ENCODE results near the gene LDLRAD4. TPM values are rescaled to one million over a fixed set of nuclear protein-coding genes. Genes with fewer than 3 reads are reported as not detected.

The LDLRAD4 gene
- total RNA-seq, 2 donors from 2014 or later, result 18.4 to 59.2 TPM

DNA sequence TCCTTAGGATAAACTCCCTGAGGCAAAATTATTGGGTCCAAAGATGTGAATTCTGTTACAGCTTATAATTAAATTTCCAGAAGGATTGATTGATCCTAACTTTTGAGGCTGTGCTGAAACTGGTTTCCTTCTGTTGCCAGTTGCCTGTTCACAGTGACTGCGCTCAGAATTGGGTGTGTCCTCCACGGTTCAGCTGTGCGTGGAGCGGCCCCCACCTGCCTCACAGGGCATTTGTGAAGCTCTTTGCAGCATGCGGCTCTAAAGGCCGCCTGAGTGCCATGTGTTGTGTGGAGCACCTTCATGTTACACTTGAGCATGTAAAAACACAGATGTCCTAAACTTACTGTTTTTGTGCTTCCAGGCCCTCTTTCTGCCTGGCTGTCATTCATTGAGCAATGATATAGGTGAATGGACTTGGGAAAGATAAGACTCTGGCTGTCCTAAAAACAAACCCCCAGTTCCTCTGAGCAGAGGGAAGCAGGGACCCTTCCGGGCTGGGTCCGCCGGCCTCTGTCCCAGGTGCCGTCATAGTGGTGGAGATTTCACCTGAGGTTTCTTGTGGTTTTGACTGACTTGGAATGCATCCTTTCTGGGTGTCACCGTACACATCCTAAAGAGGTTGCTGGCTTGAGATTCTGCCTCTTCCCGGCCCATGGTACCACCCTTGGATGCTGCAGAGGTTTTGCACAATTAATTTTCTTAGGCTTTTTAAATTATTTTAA is 173.6 kb downstream of the LDLRAD4 start:
- H3K36me3 Mint-ChIP-seq, result peaks cover 5 to 6% of the 10 kb centered on the region in 2 donors
- no peak overlapping the region for H3K27ac Mint-ChIP-seq
- ATAC-seq (no peak), DNase-seq (ENCODE audit: low spot score in 2 of 2) (no peak)
- no peaks in the 10 kb centered on the region for H3K9me3 Mint-ChIP-seq

DNA sequence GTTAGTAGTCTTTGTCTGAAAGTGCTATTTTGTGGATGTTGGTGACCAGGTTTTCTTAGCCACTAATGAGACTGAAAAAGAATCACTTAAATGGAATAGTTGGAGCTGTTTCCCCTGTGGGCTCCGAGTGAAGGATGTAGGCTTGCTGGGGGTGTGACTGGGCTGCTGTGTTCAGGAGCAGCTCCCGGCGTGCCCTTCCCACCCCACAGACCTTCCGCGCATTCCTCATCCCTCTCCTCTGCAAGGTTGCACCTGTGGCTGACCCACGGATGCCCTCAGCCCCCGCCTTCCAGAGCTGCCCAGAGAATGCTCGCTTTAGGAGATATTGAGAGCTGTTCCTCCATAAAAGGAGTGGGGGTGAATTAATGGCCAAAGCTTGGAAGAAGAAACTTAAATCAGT is 174.3 kb downstream of the LDLRAD4 start:
- Mint-ChIP-seq H3K36me3 (peaks cover 3 to 6% of the 10 kb centered on the region in 2 donors), H3K27ac (no peak overlapping the region), H3K9me3 (no peaks in the 10 kb centered on the region)
- ATAC-seq, result no peak
- DNase-seq (ENCODE audit: low spot score in 2 of 2), result no peak

DNA sequence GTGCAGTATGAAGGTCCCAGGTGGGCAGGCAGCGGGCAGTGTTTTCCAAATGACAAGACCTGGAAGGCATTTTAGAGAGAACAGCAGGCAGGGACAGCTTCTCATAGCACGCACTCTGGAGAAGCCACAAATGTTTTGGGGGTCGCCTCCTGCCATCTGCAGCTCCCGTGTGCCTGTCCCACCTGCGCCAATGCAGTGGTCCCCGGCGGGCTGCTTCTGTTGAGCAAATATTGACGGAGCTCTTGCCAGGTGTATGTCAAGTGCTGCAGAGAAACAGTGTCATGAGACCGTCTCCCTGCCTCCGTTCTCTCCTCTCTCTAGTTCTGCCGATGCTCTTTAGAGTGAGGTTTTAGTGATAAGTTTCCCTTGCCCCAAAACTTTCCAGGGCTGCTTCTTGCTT is 174.8 kb downstream of the LDLRAD4 start:
- no peak for DNase-seq (ENCODE audit: low spot score in 2 of 2)
- peaks cover 0 to 6% of the 10 kb centered on the region in 2 donors for H3K36me3 Mint-ChIP-seq
- no peak overlapping the region for H3K27ac Mint-ChIP-seq
- ATAC-seq, result no peak
- no peaks in the 10 kb centered on the region for H3K9me3 Mint-ChIP-seq

DNA sequence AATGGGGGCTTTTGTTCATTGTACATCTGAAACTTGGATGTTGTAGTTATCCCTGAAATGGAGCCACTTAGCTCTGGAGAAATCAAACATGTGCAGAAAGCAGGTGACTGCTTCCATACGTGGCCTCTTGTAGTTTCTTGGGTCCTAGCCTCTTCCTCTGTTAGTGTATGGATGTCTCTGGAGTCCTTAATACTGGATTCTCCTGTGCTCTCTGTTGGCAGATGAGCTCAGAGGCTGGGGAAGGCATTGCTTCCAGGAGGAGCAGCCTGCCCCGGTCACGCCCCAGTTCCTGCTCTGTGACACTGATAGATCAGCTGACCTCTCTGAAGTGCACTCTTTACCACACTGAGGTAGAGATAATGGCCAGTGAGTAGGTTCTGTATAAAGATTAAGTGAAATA is 176.2 kb downstream of the LDLRAD4 start:
- DNase-seq (ENCODE audit: low spot score in 2 of 2), result no peak
- no peaks in the 10 kb centered on the region for H3K9me3 Mint-ChIP-seq
- H3K27ac Mint-ChIP-seq, result no peak overlapping the region

DNA sequence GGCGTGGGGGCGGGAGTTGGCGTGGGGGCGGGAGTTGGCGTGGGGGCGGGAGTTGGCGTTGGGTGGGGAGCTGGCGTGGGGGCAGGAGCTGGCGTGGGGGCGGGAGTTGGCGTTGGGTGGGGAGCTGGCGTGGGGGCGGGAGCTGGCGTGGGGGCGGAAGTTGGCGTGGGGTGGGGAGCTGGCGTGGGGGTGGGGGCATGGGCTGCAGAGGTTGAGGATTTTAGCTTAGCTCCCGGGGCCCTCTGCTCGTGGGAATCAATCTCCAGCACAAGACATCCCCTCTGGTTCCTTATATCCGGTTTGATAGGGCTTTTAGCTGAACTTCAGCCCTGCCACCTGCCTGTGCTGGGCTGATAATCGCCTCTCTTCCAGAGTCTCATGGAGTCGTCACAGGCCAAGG is 177.0 kb downstream of the LDLRAD4 start:
- Mint-ChIP-seq H3K27ac (no peak overlapping the region), H3K36me3 (peaks cover 0 to 6% of the 10 kb centered on the region in 2 donors), H3K9me3 (no peaks in the 10 kb centered on the region)
- ATAC-seq (no peak), DNase-seq (ENCODE audit: low spot score in 2 of 2) (no peak)

More for the DNA sequence above, 176.2 kb downstream of the LDLRAD4 start:
- no peak for ATAC-seq
- peaks cover 0 to 6% of the 10 kb centered on the region in 2 donors for H3K36me3 Mint-ChIP-seq

DNA sequence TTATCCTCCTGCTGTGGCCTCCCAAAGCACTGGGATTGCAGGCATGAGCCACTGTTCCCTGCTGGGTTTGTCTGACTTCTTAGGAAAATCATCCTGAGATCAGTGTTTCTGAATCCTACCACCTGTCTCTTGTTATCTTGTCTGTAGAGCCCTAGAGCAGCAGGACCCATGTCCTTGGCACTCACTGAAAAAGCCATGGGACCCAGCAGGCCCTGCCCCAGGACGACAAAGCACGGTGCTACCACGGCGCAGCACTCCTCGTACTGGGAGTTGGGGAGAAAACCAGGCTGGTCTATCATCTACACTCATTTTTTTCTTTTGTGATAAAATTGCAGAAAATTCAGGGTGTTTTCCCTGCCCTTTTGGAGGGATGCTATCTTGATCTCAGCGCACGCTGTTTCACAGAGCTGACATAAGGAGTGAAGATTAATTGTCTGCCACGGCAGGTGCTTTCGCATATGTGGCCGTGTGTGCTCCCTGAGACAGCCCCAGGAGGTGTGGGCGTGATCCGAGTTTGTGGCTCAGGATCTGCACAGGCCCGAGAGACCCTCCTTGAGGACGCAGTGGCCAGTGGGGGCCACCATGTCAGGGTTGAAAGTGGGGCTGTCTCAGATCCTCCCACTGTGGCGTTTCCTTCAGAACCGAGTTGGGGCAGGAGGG is 179.1 kb downstream of the LDLRAD4 start:
- ATAC-seq (no peak), DNase-seq (ENCODE audit: low spot score in 2 of 2) (no peak)
- Mint-ChIP-seq H3K27ac (no peak overlapping the region), H3K9me3 (no peaks in the 10 kb centered on the region), H3K36me3 (peaks cover 0 to 6% of the 10 kb centered on the region in 2 donors)

DNA sequence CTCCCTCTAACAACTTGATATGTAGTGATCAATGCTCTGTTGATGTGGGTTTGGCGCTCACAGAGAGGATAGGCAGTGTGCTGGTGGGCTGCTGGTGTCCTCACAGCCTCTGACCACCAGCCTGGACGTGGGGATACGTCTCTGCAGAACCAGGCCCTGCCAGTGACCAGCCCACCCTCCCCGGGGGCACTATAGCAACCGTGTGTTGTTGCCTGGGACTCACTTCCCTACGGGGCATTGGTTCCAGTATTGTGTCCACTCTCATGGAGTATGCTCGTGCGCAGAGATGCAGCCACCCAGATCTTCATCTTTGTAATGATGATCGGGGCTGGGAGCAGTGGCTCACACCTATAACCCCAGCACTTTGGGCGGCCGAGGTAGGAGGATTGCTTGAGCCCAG is 180.1 kb downstream of the LDLRAD4 start:
- H3K27ac Mint-ChIP-seq, result no peak overlapping the region
- ATAC-seq (no peak), DNase-seq (ENCODE audit: low spot score in 2 of 2) (no peak)
- no peaks in the 10 kb centered on the region for H3K9me3 Mint-ChIP-seq
- H3K36me3 Mint-ChIP-seq, result peaks cover 0 to 6% of the 10 kb centered on the region in 2 donors

DNA sequence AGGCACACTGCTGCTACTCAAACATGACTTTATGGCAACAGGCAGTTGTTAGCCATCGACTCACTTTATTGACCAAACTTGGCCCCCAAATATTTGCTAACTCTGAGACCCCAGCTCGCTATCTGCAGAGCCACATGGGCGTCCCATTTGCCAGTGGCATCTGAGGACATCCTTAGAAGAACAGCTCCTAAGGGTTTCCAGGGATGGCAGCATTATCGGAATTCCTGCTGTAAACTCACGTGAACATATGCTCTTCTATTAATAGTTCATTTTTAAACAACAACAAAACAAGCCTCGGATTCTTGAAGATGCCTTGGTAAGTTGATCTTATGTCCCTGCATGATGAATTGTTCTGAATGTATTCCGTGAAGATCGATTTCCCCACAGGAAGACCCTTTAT is 181.0 kb downstream of the LDLRAD4 start:
- Mint-ChIP-seq H3K9me3 (no peaks in the 10 kb centered on the region), H3K27ac (no peak overlapping the region), H3K36me3 (peaks cover 0 to 6% of the 10 kb centered on the region in 2 donors)
- no peak for ATAC-seq
- DNase-seq (ENCODE audit: low spot score in 2 of 2), result no peak

DNA sequence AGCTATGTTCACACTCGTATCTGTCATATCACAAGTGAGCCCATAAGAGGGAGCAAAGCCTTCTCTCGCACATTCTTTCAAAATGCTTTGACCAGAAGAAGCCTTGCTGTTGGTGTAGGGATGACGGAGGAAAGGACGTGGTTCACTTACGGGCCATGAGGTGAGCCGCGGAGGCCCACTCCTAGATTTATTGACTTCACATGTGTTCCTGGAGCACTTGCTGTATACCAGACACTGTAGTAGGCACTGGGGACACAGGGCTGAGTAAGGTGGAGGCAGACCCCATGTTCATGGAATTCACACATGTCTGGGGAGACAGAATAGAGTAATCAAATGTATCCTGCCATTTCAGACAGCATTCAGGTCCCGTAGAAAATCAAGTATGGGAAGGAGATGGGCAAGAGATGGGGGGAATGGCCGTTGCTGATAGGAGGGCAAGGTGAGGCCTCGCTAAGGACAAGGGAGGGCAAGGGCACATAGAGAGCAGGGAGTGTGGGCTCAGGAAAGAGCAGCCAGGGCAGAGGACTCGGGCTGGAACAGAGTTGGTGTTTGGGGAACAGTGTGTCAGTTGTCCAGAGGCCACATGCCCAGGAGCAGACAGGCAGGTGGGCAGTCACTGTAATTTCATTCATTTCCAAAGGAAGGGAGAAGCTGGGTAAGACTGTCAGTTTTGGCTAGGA is 182.2 kb downstream of the LDLRAD4 start:
- ATAC-seq (no peak), DNase-seq (ENCODE audit: low spot score in 2 of 2) (no peak)
- Mint-ChIP-seq H3K9me3 (no peaks in the 10 kb centered on the region), H3K27ac (peak overlapping the region in 1 of 2 donors; percentile 73), H3K36me3 (no peaks in the 10 kb centered on the region)

DNA sequence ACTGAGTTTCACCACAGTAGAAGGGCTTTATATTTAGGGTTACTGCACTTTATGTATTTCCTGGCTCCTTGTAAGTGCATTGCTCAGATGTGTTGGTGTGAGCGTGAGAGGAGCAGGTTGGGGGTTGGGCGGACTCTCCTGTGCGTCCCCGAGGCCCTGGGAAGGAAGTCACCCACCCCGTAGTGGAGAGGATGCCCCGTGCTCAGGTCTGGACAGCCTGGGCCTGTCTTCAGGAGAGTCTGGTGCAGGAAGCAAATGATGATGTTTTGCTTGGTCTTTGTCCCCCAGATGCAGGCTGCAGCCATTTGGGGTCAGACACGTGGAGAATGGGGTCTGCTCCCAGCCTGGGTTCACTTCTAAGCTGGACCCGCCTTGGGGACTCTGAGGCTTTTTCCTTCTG is 182.8 kb downstream of the LDLRAD4 start:
- Mint-ChIP-seq H3K27ac (peak overlapping the region in 1 of 2 donors; percentile 26), H3K9me3 (no peaks in the 10 kb centered on the region), H3K36me3 (no peaks in the 10 kb centered on the region)
- ATAC-seq (no peak), DNase-seq (ENCODE audit: low spot score in 2 of 2) (no peak)

DNA sequence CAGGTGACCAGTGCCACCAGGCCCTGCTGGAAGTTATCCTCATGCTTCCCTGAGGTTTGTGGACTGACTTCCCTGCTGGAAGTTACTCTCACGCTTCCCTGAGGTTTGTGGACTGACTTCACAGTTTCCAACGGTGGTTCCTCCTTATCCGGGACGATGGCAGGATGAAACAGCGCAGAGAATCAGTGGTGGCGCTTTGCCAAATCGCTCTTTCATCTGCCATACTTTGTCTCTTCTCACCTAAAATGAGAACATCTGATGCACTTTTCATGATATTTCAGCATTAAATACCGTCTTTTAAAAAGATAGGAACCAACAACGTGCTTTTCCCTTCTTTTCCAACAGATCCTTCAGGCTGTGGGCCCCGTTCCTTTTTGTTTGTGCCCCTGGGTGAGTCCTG is 183.3 kb downstream of the LDLRAD4 start:
- Mint-ChIP-seq H3K36me3 (no peaks in the 10 kb centered on the region), H3K9me3 (no peaks in the 10 kb centered on the region), H3K27ac (peak overlapping the region in 1 of 2 donors; percentile 26)
- DNase-seq (ENCODE audit: low spot score in 2 of 2), result no peak
- ATAC-seq, result no peak

DNA sequence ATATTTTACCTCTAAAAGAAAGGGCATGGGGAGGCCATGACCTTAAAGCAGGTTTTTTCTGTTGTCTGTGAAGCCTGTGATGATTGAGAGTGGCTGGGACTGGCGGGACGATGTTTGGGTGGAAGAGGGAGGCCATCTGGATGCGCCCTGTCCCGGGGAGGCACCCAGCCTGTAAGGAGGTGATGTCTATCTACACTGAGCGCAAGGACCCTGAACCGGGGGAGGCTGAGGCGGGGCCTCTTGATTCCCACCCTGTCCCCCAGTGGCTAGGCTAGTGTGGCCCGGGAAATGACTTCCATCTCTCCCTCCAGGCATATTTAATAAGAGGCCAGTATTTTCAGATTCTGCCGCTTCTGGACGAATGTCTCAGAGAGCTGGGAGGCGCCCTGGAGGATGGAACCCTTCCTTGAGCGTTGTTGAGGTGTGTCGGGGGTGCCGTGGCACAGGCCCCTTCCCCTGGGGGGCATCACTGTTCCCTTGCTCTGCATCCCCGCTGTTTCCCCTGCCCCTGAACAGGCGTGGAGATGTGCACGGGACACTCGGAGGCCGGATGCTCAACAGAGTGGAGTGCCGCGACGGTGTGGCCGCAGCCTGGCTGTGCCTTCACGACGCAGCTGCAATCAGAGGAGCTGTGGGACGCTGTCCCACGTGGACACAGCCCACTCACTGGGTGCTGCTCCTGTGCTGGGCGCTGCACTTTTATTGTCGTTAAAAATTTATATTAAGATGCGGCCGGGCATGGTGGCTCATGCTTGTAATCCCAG is 185.4 kb downstream of the LDLRAD4 start:
- no peak for DNase-seq (ENCODE audit: low spot score in 2 of 2)
- Mint-ChIP-seq H3K9me3 (no peaks in the 10 kb centered on the region), H3K27ac (peak overlapping the region in 1 of 2 donors; percentile 55), H3K36me3 (no peaks in the 10 kb centered on the region)
- no peak for ATAC-seq

DNA sequence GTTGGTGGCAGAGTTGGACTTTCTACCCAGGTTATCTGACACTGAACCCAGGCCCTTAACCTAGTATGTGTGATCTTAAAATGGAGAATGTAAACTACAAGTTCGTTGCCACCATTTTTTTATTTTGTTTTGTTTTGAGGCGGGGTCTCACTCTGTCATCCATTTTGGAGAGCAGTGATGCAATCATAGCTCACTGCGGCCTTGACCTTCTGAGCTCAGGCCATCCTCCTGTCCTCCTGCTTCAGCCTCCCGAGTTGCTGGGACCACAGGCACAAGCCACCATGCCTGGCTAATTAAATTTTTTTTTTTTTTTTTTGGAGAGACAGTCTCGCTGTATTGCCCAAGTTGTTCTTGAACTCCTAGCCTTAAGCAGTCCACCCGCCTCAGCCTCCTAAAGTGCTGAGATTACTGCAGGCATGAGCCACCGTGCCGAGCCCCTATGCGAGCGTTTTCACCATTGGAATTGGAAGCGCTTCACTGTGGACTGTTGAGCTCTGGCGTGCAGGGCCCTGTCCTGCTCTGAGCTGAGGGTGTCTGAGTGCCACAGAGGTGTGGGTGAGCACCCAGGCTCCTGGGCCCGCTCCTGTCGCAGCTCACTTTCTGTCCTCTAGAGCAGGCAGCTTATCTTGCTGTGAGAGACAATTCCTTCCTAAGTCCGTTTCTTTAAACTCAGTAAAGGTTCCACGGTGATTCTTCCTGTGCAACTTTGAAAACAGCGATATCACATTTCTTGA is 186.9 kb downstream of the LDLRAD4 start:
- no peaks in the 10 kb centered on the region for H3K9me3 Mint-ChIP-seq
- DNase-seq (ENCODE audit: low spot score in 2 of 2), result no peak
- ATAC-seq, result no peak
- no peak overlapping the region for H3K27ac Mint-ChIP-seq
- no peaks in the 10 kb centered on the region for H3K36me3 Mint-ChIP-seq

DNA sequence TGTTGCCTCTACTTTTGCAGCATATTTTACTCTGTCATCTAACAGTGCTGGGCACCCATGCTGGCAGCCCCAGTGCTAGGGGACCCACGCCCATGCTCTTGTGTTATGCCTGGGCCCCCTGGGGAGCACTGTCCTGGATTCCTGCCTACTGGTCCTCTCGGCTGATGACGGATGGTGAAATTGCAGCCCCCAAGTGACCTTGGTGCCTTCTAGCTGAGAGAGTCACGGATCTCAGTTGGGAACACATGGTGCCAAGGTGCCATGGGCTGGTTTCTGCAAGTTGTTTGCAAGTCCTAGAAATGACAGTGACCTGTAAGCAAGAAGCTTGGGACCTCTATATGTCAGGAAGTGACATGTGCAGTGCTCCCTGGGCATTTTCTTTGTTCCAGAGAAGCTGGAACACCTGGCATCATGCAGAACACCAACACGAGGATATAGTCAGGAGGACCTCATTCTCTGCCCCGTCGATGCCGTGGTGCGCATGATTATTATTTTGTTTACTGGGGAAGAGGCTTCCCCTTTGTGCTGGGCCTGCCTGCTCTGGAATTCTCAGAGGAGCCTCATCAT is 187.6 kb downstream of the LDLRAD4 start:
- H3K9me3 Mint-ChIP-seq, result no peaks in the 10 kb centered on the region
- DNase-seq (ENCODE audit: low spot score in 2 of 2) (no peak), ATAC-seq (no peak)
- H3K27ac Mint-ChIP-seq, result no peak overlapping the region
- no peaks in the 10 kb centered on the region for H3K36me3 Mint-ChIP-seq

DNA sequence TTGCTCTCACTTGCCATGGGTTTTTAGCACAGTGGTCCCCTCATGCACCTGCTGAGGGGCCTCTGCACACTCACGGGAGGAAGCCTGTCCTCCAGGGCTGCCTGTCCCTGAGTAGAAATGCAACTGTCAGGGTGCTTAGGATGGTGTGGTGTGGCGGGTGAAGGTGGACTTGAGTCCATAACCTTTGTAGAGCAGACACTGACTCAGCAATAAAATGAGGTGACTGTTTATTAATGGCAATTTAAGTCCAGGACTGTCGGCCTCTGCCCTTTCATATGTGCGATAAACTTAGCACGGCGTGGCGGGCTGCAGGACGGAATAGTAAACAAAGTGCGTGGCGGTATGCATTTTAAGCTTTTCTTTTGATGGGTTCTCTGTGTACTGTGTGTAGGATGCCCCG is 188.2 kb downstream of the LDLRAD4 start:
- H3K36me3 Mint-ChIP-seq, result peaks cover 4 to 6% of the 10 kb centered on the region in 2 donors
- H3K9me3 Mint-ChIP-seq, result peaks cover 4 to 5% of the 10 kb centered on the region in 2 donors
- ATAC-seq (no peak), DNase-seq (ENCODE audit: low spot score in 2 of 2) (no peak)
- no peak overlapping the region for H3K27ac Mint-ChIP-seq

DNA sequence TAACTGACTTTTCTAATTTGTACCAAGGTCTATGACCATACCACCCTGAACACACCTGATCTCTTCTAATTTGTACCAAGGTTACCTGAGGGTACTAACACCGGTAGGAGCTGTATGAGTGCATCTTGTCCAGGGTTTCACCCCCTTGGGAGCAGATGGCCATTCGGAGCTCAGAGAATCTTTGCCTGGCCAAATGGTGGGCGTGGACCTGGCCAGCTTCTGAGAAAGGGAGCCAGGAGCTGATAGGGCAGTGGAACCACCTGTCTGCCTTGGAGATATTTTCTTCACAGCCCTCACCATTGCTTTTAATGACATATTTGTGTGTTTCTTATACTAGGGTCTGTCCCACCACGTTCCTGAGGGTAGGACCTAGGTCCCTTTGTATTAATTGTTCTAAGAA is 188.9 kb downstream of the LDLRAD4 start:
- H3K36me3 Mint-ChIP-seq, result peaks cover 11 to 13% of the 10 kb centered on the region in 2 donors
- DNase-seq (ENCODE audit: low spot score in 2 of 2), result no peak
- H3K27ac Mint-ChIP-seq, result no peak overlapping the region
- no peak for ATAC-seq
- H3K9me3 Mint-ChIP-seq, result peaks cover 4 to 10% of the 10 kb centered on the region in 2 donors
